HepG2 (cell line): ENCODE data around the gene GPSM1.

Source experiments
- ARID2 ChIP-seq: sonication (generic); formaldehyde crosslinking; IDR thresholded peaks from 2 replicates; pipeline ENCODE4 v1.8.1; 2022; ENCODE audit warnings: mild to moderate bottlenecking, missing genetic modification reagents, borderline replicate concordance
- CENPT ChIP-seq: sonication (generic); formaldehyde crosslinking; IDR thresholded peaks from 2 replicates; pipeline ENCODE4 v1.8.0; 2022; ENCODE audit warnings: low read depth, mild to moderate bottlenecking, moderate library complexity, missing genetic modification reagents
- CTCF ChIP-seq: sonication (generic); formaldehyde crosslinking; IDR thresholded peaks from 2 replicates; pipeline ENCODE4 v1.5.0; 2020; ENCODE audit warnings: mild to moderate bottlenecking, missing genetic modification reagents, moderate library complexity
- GABPA ChIP-seq, 2 experiments: IDR thresholded peaks; 2 replicates each; pipeline ENCODE4 v1.6.1; 2011 to 2016; ENCODE audit warnings: low read depth in 2 of 2, low read length in 1 of 2, missing biosample characterization in 1 of 2, missing genetic modification characterization in 1 of 2
- GATA4 ChIP-seq: sonication (generic); IDR thresholded peaks from 2 replicates; pipeline ENCODE4 v1.6.1; 2016; ENCODE audit warnings: antibody characterized with exemption, low read depth, borderline replicate concordance
- HNRNPUL1 ChIP-seq: fragments of 200-400 bp; formaldehyde crosslinking; IDR thresholded peaks from 2 replicates; pipeline ENCODE4 v1.6.1; 2017; ENCODE audit warnings: low read depth, mild to moderate bottlenecking, low read length, moderate library complexity
- HOXA5 ChIP-seq: sonication (generic); formaldehyde crosslinking; IDR thresholded peaks from 2 replicates; pipeline ENCODE4 v1.4.0; 2020; ENCODE audit warnings: missing genetic modification reagents
- JUND ChIP-seq: sonication (generic); formaldehyde crosslinking; IDR thresholded peaks from 2 replicates; pipeline ENCODE4 v1.8.0; 2022; ENCODE audit warnings: mild to moderate bottlenecking, missing genetic modification reagents
- SUZ12 ChIP-seq: fragments of 150-350 bp; IDR thresholded peaks from 2 replicates; pipeline ENCODE4 v1.6.1; 2014; ENCODE audit warnings: low read depth, low read length
- ZBTB49 ChIP-seq: sonication (generic); formaldehyde crosslinking; IDR thresholded peaks from 2 replicates; pipeline ENCODE4 v1.4.0; 2020; ENCODE audit warnings: missing genetic modification reagents, borderline replicate concordance
- ZBTB7A ChIP-seq: sonication (generic); formaldehyde crosslinking; IDR thresholded peaks from 2 replicates; pipeline ENCODE4 v1.8.0; 2022; ENCODE audit warnings: mild to moderate bottlenecking, missing genetic modification reagents
- ZNF24 ChIP-seq: fragments of 450-650 bp; IDR thresholded peaks from 2 replicates; pipeline ENCODE4 v1.6.1; 2017; ENCODE audit warnings: antibody characterized with exemption, mild to moderate bottlenecking
- ZNF768 ChIP-seq: sonication (generic); formaldehyde crosslinking; IDR thresholded peaks from 2 replicates; pipeline ENCODE4 v1.4.0; 2020; ENCODE audit warnings: missing genetic modification reagents

GRCh38 chr9:136359774-136360718, 32.7 kb downstream of the GPSM1 start:
- TF ChIP-seq CTCF (CRISPR knock-in tag) (no peak), HNRNPUL1 (no peak), ZNF768 (no peak), SUZ12 (no peak), ARID2 (CRISPR knock-in tag) (no peak), ZBTB49 (CRISPR knock-in tag) (no peak), ZNF24 (no peak), GATA4 (no peak), ZBTB7A (CRISPR knock-in tag) (no peak), HOXA5 (CRISPR knock-in tag) (no peak), GABPA (IDR thresholded peaks at IDR 0.05; ENCODE audit: low read depth, low read length) (no peak), GABPA (CRISPR knock-in tag; IDR thresholded peaks at IDR 0.05; ENCODE audit: low read depth) (no peak), JUND (CRISPR knock-in tag) (no peak), CENPT (CRISPR knock-in tag) (no peak)
